ENCODE results near the gene MPDZ.

GRCh38 chr9:13281356-13282016 is 2.0 kb upstream of the MPDZ start:
- no peak for TF ChIP-seq CTCF (IDR thresholded peaks at IDR 0.05 in 4 of 5, conservative IDR thresholded peaks at IDR 0.05 in 1 of 5)
- TF ChIP-seq POLR2A (IDR thresholded peaks at IDR 0.05), result no peak

Measured in gastrocnemius medialis (tissue), 4 donors.